IMR-90 (cell line): ENCODE data around the gene TIAM2. TPM values are rescaled to one million over a fixed set of nuclear protein-coding genes. Genes with fewer than 3 reads are reported as not detected.

ENCODE experiments used
- ATAC-seq: fragments of 200-7000 bp; cut with Tn5 transposase; 2 replicates; pipeline ENCODE4 v1.9.1; 2020; ENCODE audit warnings: low read depth, mild to moderate bottlenecking, moderate library complexity
- BruUV-seq: library from RNA; stranded (reverse); fragments of 400-500 nt; replicated peaks from 2 replicates; lab custom pipeline; 2021; lab: Mats Ljungman, UMichigan
- CTCF ChIA-PET: fragments of 300-600 bp; formaldehyde crosslinking; extraction: SDS; loops from one replicate; lab custom pipeline; 2021; ENCODE audit warnings: antibody characterized with exemption; lab: Yijun Ruan, JAX
- POLR2A ChIA-PET: fragments of 300-600 bp; sonication (Branson Sonifier 250); formaldehyde crosslinking; loops from one replicate; lab custom pipeline; 2022; ENCODE audit warnings: antibody characterized with exemption; ENCODE audit not compliant: unreplicated experiment; lab: Charles Lee
- DNase-seq: peaks from one replicate; pipeline ENCODE4 v3.0.0; 2013
- H2AFZ ChIP-seq: replicated peaks from 2 replicates; pipeline ENCODE3; 2013; ENCODE audit warnings: low read length, mild to moderate bottlenecking; ENCODE audit not compliant: poor library complexity
- H2AK5ac ChIP-seq: 2 replicates; pipeline ENCODE4 v1.6.1; 2013; ENCODE audit warnings: low read depth, low read length, inconsistent platforms
- H2AK9ac ChIP-seq: replicated peaks from 2 replicates; pipeline ENCODE3; 2013; ENCODE audit warnings: mild to moderate bottlenecking, low read depth, low read length, moderate library complexity; ENCODE audit not compliant: poor library complexity
- H2BK120ac ChIP-seq: 2 replicates; pipeline ENCODE4 v1.6.1; 2013; ENCODE audit warnings: low read depth, low read length, inconsistent platforms
- H2BK15ac ChIP-seq: 3 replicates; pipeline ENCODE4 v1.6.1; 2013; ENCODE audit warnings: low read depth, low read length, inconsistent platforms
- H2BK20ac ChIP-seq: 2 replicates; pipeline ENCODE4 v1.6.1; 2013; ENCODE audit warnings: low read depth, mild to moderate bottlenecking, inconsistent platforms, low read length, moderate library complexity
- H2BK5ac ChIP-seq: 2 replicates; pipeline ENCODE4 v1.6.1; 2013; ENCODE audit warnings: mild to moderate bottlenecking, low read depth, low read length, inconsistent platforms; ENCODE audit not compliant: poor library complexity, severe bottlenecking
- H3K14ac ChIP-seq: replicated peaks from 2 replicates; pipeline ENCODE4 v1.6.1; 2013; ENCODE audit warnings: low read depth, low read length, inconsistent platforms
- H3K18ac ChIP-seq: 2 replicates; pipeline ENCODE4 v1.6.1; 2013; ENCODE audit warnings: low read depth, low read length, control low read depth
- H3K23ac ChIP-seq: 2 replicates; pipeline ENCODE4 v1.6.1; 2013; ENCODE audit warnings: low read depth, low read length, inconsistent platforms
- H3K27ac ChIP-seq: 2 replicates; pipeline ENCODE4 v1.5.1; 2013; ENCODE audit warnings: mild to moderate bottlenecking, control low read depth, low read length; ENCODE audit not compliant: insufficient read depth
- H3K27me3 ChIP-seq: 2 replicates; pipeline ENCODE4 v1.6.1; 2013; ENCODE audit warnings: low read length; ENCODE audit not compliant: control insufficient read depth, insufficient read depth
- H3K36me3 ChIP-seq: 2 replicates; pipeline ENCODE4 v1.6.1; 2013; ENCODE audit warnings: low read length, mixed read lengths; ENCODE audit not compliant: control insufficient read depth, insufficient read depth
- H3K4ac ChIP-seq: 2 replicates; pipeline ENCODE4 v1.6.1; 2013; ENCODE audit warnings: low read depth, low read length, inconsistent platforms
- H3K4me1 ChIP-seq: 2 replicates; pipeline ENCODE4 v1.6.1; 2013; ENCODE audit warnings: low read length, mixed read lengths; ENCODE audit not compliant: control insufficient read depth, insufficient read depth
- H3K4me2 ChIP-seq: 2 replicates; pipeline ENCODE4 v1.6.1; 2013; ENCODE audit warnings: low read depth, mild to moderate bottlenecking, control low read depth, low read length, moderate library complexity
- H3K4me3 ChIP-seq: 2 replicates; pipeline ENCODE4 v1.5.1; 2013; ENCODE audit warnings: low read depth, mild to moderate bottlenecking, control low read depth, low read length, moderate library complexity; ENCODE audit not compliant: insufficient read depth
- H3K56ac ChIP-seq: 2 replicates; pipeline ENCODE4 v1.6.1; 2013; ENCODE audit warnings: low read length, inconsistent platforms; ENCODE audit not compliant: insufficient read depth; ENCODE audit errors: extremely low read depth
- H3K79me1 ChIP-seq, 2 experiments: 2 replicates each; pipeline ENCODE4 v1.6.1; 2013; ENCODE audit warnings: low read length in 2 of 2, inconsistent platforms in 1 of 2, low read depth in 1 of 2
- H3K9ac ChIP-seq: 2 replicates; pipeline ENCODE4 v1.6.1; 2013; ENCODE audit warnings: low read depth, low read length, control low read depth
- H3K9me1 ChIP-seq: 2 replicates; pipeline ENCODE4 v1.6.1; 2013; ENCODE audit warnings: low read length, inconsistent platforms; ENCODE audit not compliant: insufficient read depth
- H3K9me3 ChIP-seq: 2 replicates; pipeline ENCODE4 v1.6.1; 2013; ENCODE audit warnings: low read length; ENCODE audit not compliant: control insufficient read depth, insufficient read depth
- H4K20me1 ChIP-seq: 2 replicates; pipeline ENCODE4 v1.6.1; 2013; ENCODE audit warnings: low read length, inconsistent platforms; ENCODE audit not compliant: insufficient read depth
- H4K5ac ChIP-seq: 2 replicates; pipeline ENCODE4 v1.6.1; 2013; ENCODE audit warnings: mild to moderate bottlenecking, low read depth, low read length, control low read depth
- H4K8ac ChIP-seq, 2 experiments: 2 replicates each; pipeline ENCODE4 v1.6.1; 2013; ENCODE audit warnings: low read depth in 2 of 2, low read length in 2 of 2, control low read depth in 1 of 2, inconsistent platforms in 1 of 2
- H4K91ac ChIP-seq: 2 replicates; pipeline ENCODE4 v1.6.1; 2013; ENCODE audit warnings: low read depth, low read length, inconsistent platforms; ENCODE audit not compliant: insufficient read depth
- BHLHE40 ChIP-seq: fragments of 150-350 bp; IDR thresholded peaks from 2 replicates; pipeline ENCODE4 v1.6.1; 2016; ENCODE audit warnings: mild to moderate bottlenecking, low read depth, low read length
- CEBPB ChIP-seq: IDR thresholded peaks from 2 replicates; pipeline ENCODE4 v1.6.1; 2012; ENCODE audit warnings: low read depth, low read length, improper control_type of control experiment
- CHD1 ChIP-seq: IDR thresholded peaks from 2 replicates; pipeline ENCODE4 v1.6.1; 2012; ENCODE audit warnings: low read depth, low read length, improper control_type of control experiment
- MAFK ChIP-seq: IDR thresholded peaks from 2 replicates; pipeline ENCODE4 v1.6.1; 2012; ENCODE audit warnings: low read depth, low read length, improper control_type of control experiment
- POLR2A ChIP-seq: IDR thresholded peaks from 2 replicates; pipeline ENCODE4 v1.6.1; 2012; ENCODE audit warnings: mild to moderate bottlenecking, low read depth, low read length
- RAD21 ChIP-seq: IDR thresholded peaks from 2 replicates; pipeline ENCODE4 v1.6.1; 2012; ENCODE audit warnings: low read length, improper control_type of control experiment
- SMC3 ChIP-seq: fragments of 150-350 bp; IDR thresholded peaks from 2 replicates; pipeline ENCODE4 v1.6.1; 2016; ENCODE audit warnings: low read depth, mild to moderate bottlenecking, antibody characterized with exemption, low read length, moderate library complexity
- WGBS, 2 experiments: methylation state at CpG; one replicate each; pipeline versions ENCODE4 v1.1.5 to v1.1.7; 2013; ENCODE audit warnings: missing lambda C conversion rate in 2 of 2; ENCODE audit not compliant: insufficient read length in 1 of 2; ENCODE audit errors: extremely low coverage in 2 of 2; 5-methylcytosine and 5-hydroxymethylcytosine counted together
- dilution Hi-C: fragments of 300-500 bp; cut with HindIII; formaldehyde crosslinking; loops from one replicate; pipeline ENCODE4 v1.14.3; 2018; ENCODE audit warnings: low sequenced_read_pairs; ENCODE audit not compliant: unreplicated experiment
- in situ Hi-C: fragments of 300-500 bp; cut with MboI; formaldehyde crosslinking; loops from 3 replicates; pipeline ENCODE4 v1.14.3; 2019; ENCODE audit warnings: low sequenced_read_pairs, inconsistent platforms, mixed read lengths
- intact Hi-C: fragments of 100-400 bp; cut with micrococcal nuclease; formaldehyde crosslinking; loops from 2 replicates; pipeline ENCODE4 v1.10.0; 2022
- polyA plus RNA-seq, 3 experiments: library from polyadenylated mRNA; depleted of rRNA; stranded (reverse); fragments of >200 nt; gene quantifications; 2 replicates each; pipeline ENCODE4 v1.2.3, GENCODE V29; 2012; ENCODE audit warnings: low replicate concordance in 1 of 3
- total RNA-seq: library from RNA; depleted of rRNA; stranded (reverse); fragments of >200 nt; gene quantifications from 2 replicates; pipeline ENCODE4 v1.2.3, GENCODE V29; 2012
- TF ChIP-seq, protein P1 (sequence below): fragments of 150-350 bp; IDR thresholded peaks from 2 replicates; pipeline ENCODE4 v1.6.1; 2016; ENCODE audit warnings: low read depth, mild to moderate bottlenecking, low read length, moderate library complexity, borderline replicate concordance
- TF ChIP-seq, protein P2 (sequence below): fragments of 150-350 bp; IDR thresholded peaks from 2 replicates; pipeline ENCODE4 v1.6.1; 2017; ENCODE audit warnings: mild to moderate bottlenecking, antibody characterized with exemption, low read length, low read depth

TIAM2 gene
- total and polyA plus RNA-seq, 2 of the 4 experiments (the other 2 are of a cell fraction): 3.1 to 4.7 TPM

- 0 out of 2 replicates have a peak, but pooled peaks cover 2% of the 10 kb centered on the region for H3K36me3 ChIP-seq
Measured at GRCh38 chr6:155023717-155024116, 28.6 kb downstream of the TIAM2 start.

More at GRCh38 chr6:155023717-155024116, 28.6 kb downstream of the TIAM2 start:
- no peak overlapping the region for H3K4ac ChIP-seq
- H3K79me1 ChIP-seq: peaks cover 0 to 6% of the 10 kb centered on the region in 2 experiments; a peak in 1 of 4 replicates
- no peak overlapping the region for H4K8ac ChIP-seq
- H2AK5ac ChIP-seq: no peak overlapping the region
- H3K4me1 ChIP-seq: peaks cover 3% of the 10 kb centered on the region; the same call in 1 of the 2 replicates
- no peak overlapping the region for H3K9ac ChIP-seq
- no peak for TF ChIP-seq BHLHE40
- no peak for TF ChIP-seq CHD1
- TF ChIP-seq, protein P1, sequence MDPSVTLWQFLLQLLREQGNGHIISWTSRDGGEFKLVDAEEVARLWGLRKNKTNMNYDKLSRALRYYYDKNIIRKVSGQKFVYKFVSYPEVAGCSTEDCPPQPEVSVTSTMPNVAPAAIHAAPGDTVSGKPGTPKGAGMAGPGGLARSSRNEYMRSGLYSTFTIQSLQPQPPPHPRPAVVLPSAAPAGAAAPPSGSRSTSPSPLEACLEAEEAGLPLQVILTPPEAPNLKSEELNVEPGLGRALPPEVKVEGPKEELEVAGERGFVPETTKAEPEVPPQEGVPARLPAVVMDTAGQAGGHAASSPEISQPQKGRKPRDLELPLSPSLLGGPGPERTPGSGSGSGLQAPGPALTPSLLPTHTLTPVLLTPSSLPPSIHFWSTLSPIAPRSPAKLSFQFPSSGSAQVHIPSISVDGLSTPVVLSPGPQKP: no peak
- TF ChIP-seq, protein P2, sequence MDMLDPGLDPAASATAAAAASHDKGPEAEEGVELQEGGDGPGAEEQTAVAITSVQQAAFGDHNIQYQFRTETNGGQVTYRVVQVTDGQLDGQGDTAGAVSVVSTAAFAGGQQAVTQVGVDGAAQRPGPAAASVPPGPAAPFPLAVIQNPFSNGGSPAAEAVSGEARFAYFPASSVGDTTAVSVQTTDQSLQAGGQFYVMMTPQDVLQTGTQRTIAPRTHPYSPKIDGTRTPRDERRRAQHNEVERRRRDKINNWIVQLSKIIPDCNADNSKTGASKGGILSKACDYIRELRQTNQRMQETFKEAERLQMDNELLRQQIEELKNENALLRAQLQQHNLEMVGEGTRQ: no peak
- TF ChIP-seq RAD21: no peak
- TF ChIP-seq CEBPB: no peak
- TF ChIP-seq SMC3: no peak
- no peak for TF ChIP-seq MAFK
- no peak for TF ChIP-seq POLR2A
- H2AFZ ChIP-seq: no peak overlapping the region
- dilution Hi-C loops: no loop called here
- H3K9me3 ChIP-seq: no peaks in the 10 kb centered on the region
- no TSS peak for BruUV-seq
- no peak overlapping the region for H2BK120ac ChIP-seq
- H3K14ac ChIP-seq: no peak overlapping the region
- H3K4me2 ChIP-seq: no peak overlapping the region
- ATAC-seq (no peak), DNase-seq (no peak)
- H4K91ac ChIP-seq: no peak overlapping the region
- no peak overlapping the region for H3K18ac ChIP-seq
- no peak overlapping the region for H3K56ac ChIP-seq
- no peaks in the 10 kb centered on the region for H3K27me3 ChIP-seq
- H2AK9ac ChIP-seq: no peak overlapping the region
- POLR2A ChIA-PET: no interaction called here
- no peak overlapping the region for H4K5ac ChIP-seq
- H3K27ac ChIP-seq: no peak overlapping the region
- intact Hi-C loops: no loop called here
- in situ Hi-C loops: no loop called here
- H3K4me3 ChIP-seq: no peak overlapping the region
- no peak overlapping the region for H2BK15ac ChIP-seq
- H2BK20ac ChIP-seq: no peak overlapping the region
- WGBS, 2 experiments: no CpG with 5 or more reads among the region's 7 CpGs
- CTCF ChIA-PET: no interaction called here
- H4K20me1 ChIP-seq: no peaks in the 10 kb centered on the region
- no peaks in the 10 kb centered on the region for H3K9me1 ChIP-seq
- no peak overlapping the region for H3K23ac ChIP-seq
- no peak overlapping the region for H2BK5ac ChIP-seq
